ENCODE results near the gene LMBR1. TPM values are rescaled to one million over a fixed set of nuclear protein-coding genes. Genes with fewer than 3 reads are reported as not detected.
"Not testable (repeated sequence)": the region's sequence is repeated elsewhere in the genome, so short reads cannot be mapped to it uniquely, and the experiment has no call there.

The LMBR1 gene
- 10 to 100 TPM; 25.2 to 68.3 (median 38.4) TPM for total RNA-seq

GRCh38 chr7:156892821-156893706 lies at the start of gene LMBR1:
Gene LMBR1 (minus strand): TSS chr7:156893183. CDS start chr7:156892993, 190 bp downstream.
- peak; percentile 76 for DNase-seq
- intact Hi-C loops (cut with DNase I): no loop called here
- TF ChIP-seq CTCF (IDR thresholded peaks at IDR 0.05) (peak; percentile 38 to 93 (median 80)), POLR2A (IDR thresholded peaks at IDR 0.05) (peak in 3 of 4 donors; percentile 22 to 81 (median 69))
- no peaks in the 10 kb centered on the region for H3K27me3 ChIP-seq
- peak within 1 kb of the TSS; percentile 96 to 99 (median 98) for H3K27ac ChIP-seq
- H3K4me1 ChIP-seq: peaks cover 6 to 32% (median 18%) of the 10 kb centered on the region in 3 donors
- no peaks in the 10 kb centered on the region for H3K36me3 ChIP-seq
- H3K4me3 ChIP-seq: peak within 1 kb of the TSS; percentile 82 to 98 (median 92)
- WGBS, 2 donors: 0% methylated on average over 7 of the region's 97 CpGs; no CpG with 5 or more reads in 1 of the 2 donors
- H3K9me3 ChIP-seq: no peaks in the 10 kb centered on the region

GRCh38 chr7:156942708-156943090 lies 49.7 kb upstream of the LMBR1 start:
- TF ChIP-seq POLR2A (IDR thresholded peaks at IDR 0.05) (no peak), CTCF (IDR thresholded peaks at IDR 0.05) (no peak)
- 70 to 93% methylated on average over 2 to 3 of the region's 24 CpGs for WGBS, 2 donors
- no peaks in the 10 kb centered on the region for H3K9me3 ChIP-seq
- no peak for DNase-seq
- no peaks in the 10 kb centered on the region for H3K36me3 ChIP-seq
- no peak overlapping the region for H3K4me3 ChIP-seq
- H3K27me3 ChIP-seq: peaks cover 0 to 33% (median 0%) of the 10 kb centered on the region in 4 donors
- peaks cover 0 to 7% (median 0%) of the 10 kb centered on the region in 3 donors for H3K4me1 ChIP-seq
- intact Hi-C loops (cut with DNase I): no loop called here
- H3K27ac ChIP-seq: no peak overlapping the region

GRCh38 chr7:156941393-156942182 lies 48.6 kb upstream of the LMBR1 start:
- no peak overlapping the region for H3K4me3 ChIP-seq
- intact Hi-C loops (cut with DNase I): no loop called here
- DNase-seq: no peak
- no peaks in the 10 kb centered on the region for H3K9me3 ChIP-seq
- peaks cover 0 to 33% (median 0%) of the 10 kb centered on the region in 4 donors for H3K27me3 ChIP-seq
- no peak overlapping the region for H3K27ac ChIP-seq
- peaks cover 0 to 7% (median 0%) of the 10 kb centered on the region in 3 donors for H3K4me1 ChIP-seq
- 94% methylated on average over 49 to 79 of the region's 92 CpGs for WGBS, 2 donors
- TF ChIP-seq POLR2A (IDR thresholded peaks at IDR 0.05): no peak
- no peak for TF ChIP-seq CTCF (IDR thresholded peaks at IDR 0.05)
- H3K36me3 ChIP-seq: no peaks in the 10 kb centered on the region

GRCh38 chr7:156940421-156941122 lies 47.6 kb upstream of the LMBR1 start:
- 88 to 92% methylated on average over 46 to 47 of the region's 57 CpGs for WGBS, 2 donors
- DNase-seq: no peak
- intact Hi-C loops (cut with DNase I): no loop called here

GRCh38 chr7:156936766-156937165 lies 43.8 kb upstream of the LMBR1 start:
- intact Hi-C loops (cut with DNase I); DNase-seq; H3K9me3 ChIP-seq; H3K27ac ChIP-seq; H3K4me3 ChIP-seq; H3K27me3 ChIP-seq; H3K4me1 ChIP-seq; H3K36me3 ChIP-seq: not testable (repeated sequence)
- WGBS, 2 donors: 93 to 96% methylated on average over 3 of the region's 3 CpGs

More at GRCh38 chr7:156940421-156941122, 47.6 kb upstream of the LMBR1 start:
- Histone ChIP-seq H3K36me3 (no peaks in the 10 kb centered on the region), H3K4me3 (no peak overlapping the region), H3K4me1 (peaks cover 0 to 7% (median 0%) of the 10 kb centered on the region in 3 donors), H3K27me3 (peaks cover 0 to 33% (median 0%) of the 10 kb centered on the region in 4 donors), H3K9me3 (no peaks in the 10 kb centered on the region), H3K27ac (no peak overlapping the region)
- TF ChIP-seq POLR2A (IDR thresholded peaks at IDR 0.05): no peak
- no peak for TF ChIP-seq CTCF (IDR thresholded peaks at IDR 0.05)

Data from esophagus squamous epithelium (tissue), 5 donors.